Measurements from ENCODE around the gene NHS. TPM values are rescaled to one million over a fixed set of nuclear protein-coding genes. Genes with fewer than 3 reads are reported as not detected.
"Not testable (repeated sequence)": the region's sequence is repeated elsewhere in the genome, so short reads cannot be mapped to it uniquely, and the experiment has no call there.

Gene NHS
- total RNA-seq, 1 donor: 0.31 TPM

DNA sequence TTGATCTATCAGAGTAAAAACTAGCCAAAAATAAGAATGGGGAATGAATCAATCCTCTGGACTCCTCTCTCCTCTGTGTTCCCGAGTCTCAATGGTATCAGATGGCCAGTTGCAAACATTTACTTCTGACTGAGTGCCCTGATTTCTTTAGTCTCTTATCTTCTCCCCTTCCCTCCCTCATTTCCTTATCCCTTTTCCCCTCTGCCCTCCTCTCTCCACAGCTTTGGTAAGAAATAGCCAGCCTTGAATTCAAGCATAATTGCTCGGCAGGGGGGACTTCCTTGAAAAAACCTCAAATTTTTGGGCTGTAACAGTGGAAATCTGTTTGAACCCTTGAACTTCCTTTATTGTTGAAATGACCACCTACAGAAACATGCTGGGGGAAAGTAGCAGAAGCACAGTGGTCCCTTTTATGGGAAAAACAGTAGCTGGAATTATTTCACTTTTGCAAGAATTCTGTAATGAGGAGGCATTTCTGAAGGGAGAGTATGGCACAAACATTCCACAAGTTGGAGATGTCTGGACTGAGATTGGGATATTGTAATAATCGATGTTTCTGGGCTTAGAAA is 40.3 kb downstream of the NHS start:
- H3K9me3 ChIP-seq (ENCODE audit: low read depth, low read length): no peaks in the 10 kb centered on the region
- H3K4me3 ChIP-seq (ENCODE audit: low read length): no peak overlapping the region
- no peaks in the 10 kb centered on the region for H3K27me3 ChIP-seq (ENCODE audit: insufficient read depth, low read length)
- H3K4me1 ChIP-seq (ENCODE audit: insufficient read depth, low read length): no peaks in the 10 kb centered on the region

GRCh38 chrX:17417372-17417771 is 42.4 kb downstream of the NHS start:
- no peaks in the 10 kb centered on the region for H3K4me1 ChIP-seq (ENCODE audit: insufficient read depth, low read length)
- no peaks in the 10 kb centered on the region for H3K27me3 ChIP-seq (ENCODE audit: insufficient read depth, low read length)
- H3K4me3 ChIP-seq (ENCODE audit: low read length): no peak overlapping the region
- no peaks in the 10 kb centered on the region for H3K9me3 ChIP-seq (ENCODE audit: low read depth, low read length)

- H3K27me3 ChIP-seq (ENCODE audit: insufficient read depth, low read length): no peaks in the 10 kb centered on the region
- H3K9me3 ChIP-seq (ENCODE audit: low read depth, low read length): no peaks in the 10 kb centered on the region
Observed at GRCh38 chrX:17425136-17425535, 50.1 kb downstream of the NHS start.

DNA sequence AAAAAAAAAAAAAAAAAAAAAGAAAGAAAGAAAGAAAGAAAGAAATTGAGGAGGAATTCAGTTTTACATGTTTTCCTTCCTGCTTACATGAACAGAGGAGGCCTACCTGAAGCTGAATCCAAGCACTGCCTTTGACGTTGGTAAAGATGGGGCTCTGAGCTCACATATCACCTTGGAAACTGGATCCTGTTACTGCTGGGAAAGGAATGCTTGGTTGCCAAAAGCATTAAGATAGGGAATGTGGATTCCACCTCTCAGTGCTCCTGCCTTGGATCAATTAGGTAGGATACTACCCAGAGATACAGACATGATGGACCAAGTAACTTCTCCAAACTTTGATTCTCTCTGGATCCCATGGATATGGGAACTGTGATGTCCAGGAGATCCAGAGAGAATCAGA is 50.6 kb downstream of the NHS start:
- Histone ChIP-seq H3K27me3 (ENCODE audit: insufficient read depth, low read length) (no peaks in the 10 kb centered on the region), H3K4me1 (ENCODE audit: insufficient read depth, low read length) (no peaks in the 10 kb centered on the region), H3K9me3 (ENCODE audit: low read depth, low read length) (no peaks in the 10 kb centered on the region), H3K4me3 (ENCODE audit: low read length) (no peak overlapping the region)

More at GRCh38 chrX:17425136-17425535, 50.1 kb downstream of the NHS start:
- Histone ChIP-seq H3K4me1 (ENCODE audit: insufficient read depth, low read length) (no peaks in the 10 kb centered on the region), H3K4me3 (ENCODE audit: low read length) (no peak overlapping the region)

DNA sequence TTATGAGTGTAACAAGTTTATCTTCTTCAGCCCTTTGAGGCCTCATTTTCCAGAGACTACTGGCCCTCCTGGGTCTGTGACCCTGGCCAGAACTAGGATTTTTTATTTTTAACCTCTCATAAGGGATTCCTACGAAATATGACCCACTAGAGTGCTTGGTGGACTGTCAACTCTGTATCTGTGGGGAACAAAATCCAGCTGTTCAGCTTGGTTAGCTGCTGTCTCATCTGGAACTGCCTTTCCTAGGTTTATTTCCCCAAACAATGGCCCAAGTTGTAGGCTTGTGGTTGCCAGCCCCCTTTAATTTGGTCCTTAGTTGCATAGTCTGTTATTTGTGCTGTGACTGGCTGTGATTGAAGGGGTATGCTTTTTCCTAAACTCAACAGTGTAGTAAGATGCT is 56.2 kb downstream of the NHS start:
- H3K4me1 ChIP-seq (ENCODE audit: insufficient read depth, low read length): no peaks in the 10 kb centered on the region
- H3K27me3 ChIP-seq (ENCODE audit: insufficient read depth, low read length): no peaks in the 10 kb centered on the region
- H3K4me3 ChIP-seq (ENCODE audit: low read length): no peak overlapping the region
- H3K9me3 ChIP-seq (ENCODE audit: low read depth, low read length): no peaks in the 10 kb centered on the region

- H3K4me3 ChIP-seq (ENCODE audit: low read length): no peak overlapping the region
- no peaks in the 10 kb centered on the region for H3K27me3 ChIP-seq (ENCODE audit: insufficient read depth, low read length)
- no peaks in the 10 kb centered on the region for H3K9me3 ChIP-seq (ENCODE audit: low read depth, low read length)
- no peaks in the 10 kb centered on the region for H3K4me1 ChIP-seq (ENCODE audit: insufficient read depth, low read length)
Observed at GRCh38 chrX:17432158-17432557, 57.2 kb downstream of the NHS start.

- H3K4me1 ChIP-seq (ENCODE audit: insufficient read depth, low read length): no peaks in the 10 kb centered on the region
- H3K4me3 ChIP-seq (ENCODE audit: low read length): no peak overlapping the region
- no peaks in the 10 kb centered on the region for H3K27me3 ChIP-seq (ENCODE audit: insufficient read depth, low read length)
- H3K9me3 ChIP-seq (ENCODE audit: low read depth, low read length): no peaks in the 10 kb centered on the region
Observed at GRCh38 chrX:17433965-17434364, 59.0 kb downstream of the NHS start.

GRCh38 chrX:17435476-17435875 is 60.5 kb downstream of the NHS start:
- Histone ChIP-seq H3K4me3 (ENCODE audit: low read length) (no peak overlapping the region), H3K9me3 (ENCODE audit: low read depth, low read length) (no peaks in the 10 kb centered on the region), H3K4me1 (ENCODE audit: insufficient read depth, low read length) (no peaks in the 10 kb centered on the region), H3K27me3 (ENCODE audit: insufficient read depth, low read length) (no peaks in the 10 kb centered on the region)

GRCh38 chrX:17438221-17438620 is 63.2 kb downstream of the NHS start:
- Histone ChIP-seq H3K4me1 (ENCODE audit: insufficient read depth, low read length) (no peaks in the 10 kb centered on the region), H3K4me3 (ENCODE audit: low read length) (no peak overlapping the region), H3K27me3 (ENCODE audit: insufficient read depth, low read length) (no peaks in the 10 kb centered on the region), H3K9me3 (ENCODE audit: low read depth, low read length) (no peaks in the 10 kb centered on the region)

DNA sequence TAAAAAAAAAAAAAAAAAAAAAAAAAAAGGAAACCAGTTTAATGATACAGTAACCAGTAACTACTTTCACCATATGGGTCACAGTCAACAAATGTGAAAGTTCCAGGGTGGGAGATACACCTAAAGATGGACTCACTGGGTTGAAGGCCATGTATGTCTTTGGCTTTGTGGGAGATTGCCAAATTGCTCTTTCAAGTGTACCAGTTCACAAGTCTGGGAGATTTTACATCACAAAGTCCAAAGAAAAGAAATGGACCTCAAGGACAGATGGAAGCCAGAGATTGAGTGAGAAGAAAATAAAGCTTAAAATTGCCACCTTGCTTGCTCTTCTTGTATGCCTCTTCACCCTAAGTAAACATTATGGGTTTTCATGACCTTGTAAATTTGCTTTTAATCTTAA is 65.3 kb downstream of the NHS start:
- no peaks in the 10 kb centered on the region for H3K27me3 ChIP-seq (ENCODE audit: insufficient read depth, low read length)
- no peaks in the 10 kb centered on the region for H3K9me3 ChIP-seq (ENCODE audit: low read depth, low read length)
- no peak overlapping the region for H3K4me3 ChIP-seq (ENCODE audit: low read length)
- H3K4me1 ChIP-seq (ENCODE audit: insufficient read depth, low read length): no peaks in the 10 kb centered on the region

- no peaks in the 10 kb centered on the region for H3K27me3 ChIP-seq (ENCODE audit: insufficient read depth, low read length)
Observed at GRCh38 chrX:17440836-17441235, 65.8 kb downstream of the NHS start.

DNA sequence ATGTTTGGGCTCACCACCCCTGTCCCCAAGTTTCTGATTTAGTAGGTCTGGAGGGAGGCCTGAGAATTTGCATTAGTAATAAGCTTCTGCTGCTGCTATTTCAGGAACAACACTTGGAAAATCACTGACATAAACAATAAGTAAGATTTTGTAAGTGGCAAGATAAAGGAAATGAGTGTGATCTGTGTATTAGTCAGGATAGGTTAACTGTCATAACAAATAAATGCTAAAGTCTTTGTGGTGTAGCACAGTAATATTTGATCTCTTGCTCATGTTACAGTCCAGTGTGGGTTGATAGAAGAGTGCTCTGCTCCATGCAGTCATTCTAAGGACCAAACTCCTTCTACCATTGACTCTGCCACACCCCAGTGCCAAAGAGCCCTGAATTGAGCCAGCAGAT is 67.0 kb downstream of the NHS start:
- Histone ChIP-seq H3K4me1 (ENCODE audit: insufficient read depth, low read length) (no peaks in the 10 kb centered on the region), H3K27me3 (ENCODE audit: insufficient read depth, low read length) (no peaks in the 10 kb centered on the region)

More at GRCh38 chrX:17440836-17441235, 65.8 kb downstream of the NHS start:
- H3K9me3 ChIP-seq (ENCODE audit: low read depth, low read length): no peaks in the 10 kb centered on the region
- no peak overlapping the region for H3K4me3 ChIP-seq (ENCODE audit: low read length)
- no peaks in the 10 kb centered on the region for H3K4me1 ChIP-seq (ENCODE audit: insufficient read depth, low read length)

GRCh38 chrX:17442898-17443297 is 67.9 kb downstream of the NHS start:
- no peaks in the 10 kb centered on the region for H3K4me1 ChIP-seq (ENCODE audit: insufficient read depth, low read length)
- H3K9me3 ChIP-seq (ENCODE audit: low read depth, low read length): no peaks in the 10 kb centered on the region
- no peak overlapping the region for H3K4me3 ChIP-seq (ENCODE audit: low read length)
- no peaks in the 10 kb centered on the region for H3K27me3 ChIP-seq (ENCODE audit: insufficient read depth, low read length)

More for the DNA sequence above, 67.0 kb downstream of the NHS start:
- no peaks in the 10 kb centered on the region for H3K9me3 ChIP-seq (ENCODE audit: low read depth, low read length)
- H3K4me3 ChIP-seq (ENCODE audit: low read length): no peak overlapping the region

GRCh38 chrX:17443556-17443955 is 68.6 kb downstream of the NHS start:
- Histone ChIP-seq H3K9me3 (ENCODE audit: low read depth, low read length) (no peaks in the 10 kb centered on the region), H3K4me1 (ENCODE audit: insufficient read depth, low read length) (no peaks in the 10 kb centered on the region), H3K4me3 (ENCODE audit: low read length) (no peak overlapping the region), H3K27me3 (ENCODE audit: insufficient read depth, low read length) (no peaks in the 10 kb centered on the region)

DNA sequence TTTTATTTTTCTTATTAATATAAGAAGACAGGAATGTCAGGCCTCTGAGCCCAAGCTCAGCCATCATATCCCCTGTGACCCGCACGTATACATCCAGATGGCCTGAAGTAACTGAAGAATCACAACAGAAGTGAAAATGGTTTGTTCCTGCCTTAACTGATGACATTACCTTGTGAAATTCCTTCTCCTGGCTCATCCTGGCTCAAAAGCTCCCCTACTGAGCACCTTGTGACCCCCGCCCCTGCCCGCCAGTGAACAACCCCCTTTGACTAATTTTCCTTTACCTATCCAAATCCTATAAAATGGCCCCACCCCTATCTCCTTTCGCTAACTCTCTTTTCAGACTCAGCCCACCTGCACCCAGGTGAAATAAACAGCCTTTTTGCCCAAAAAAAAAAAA is 71.3 kb downstream of the NHS start:
- not testable (repeated sequence) for H3K9me3 ChIP-seq (ENCODE audit: low read depth, low read length); H3K4me3 ChIP-seq (ENCODE audit: low read length); H3K4me1 ChIP-seq (ENCODE audit: insufficient read depth, low read length); H3K27me3 ChIP-seq (ENCODE audit: insufficient read depth, low read length)

- no peak overlapping the region for H3K4me3 ChIP-seq (ENCODE audit: low read length)
- no peaks in the 10 kb centered on the region for H3K27me3 ChIP-seq (ENCODE audit: insufficient read depth, low read length)
- no peaks in the 10 kb centered on the region for H3K9me3 ChIP-seq (ENCODE audit: low read depth, low read length)
- no peaks in the 10 kb centered on the region for H3K4me1 ChIP-seq (ENCODE audit: insufficient read depth, low read length)
Observed at GRCh38 chrX:17448188-17448587, 73.2 kb downstream of the NHS start.

Measured in mononuclear cell (primary cell).